SU-DHL-6 (cell line): ENCODE measurements around the gene C2orf49.

Experiments
- EZH2phosphoT487 ChIP-seq: fragments of 200-600 bp; sonication (generic), shearing (Covaris generic); conservative IDR thresholded peaks from 2 replicates; pipeline ENCODE4 v1.6.1; 2018; ENCODE audit warnings: mild to moderate bottlenecking, antibody characterized with exemption, low read length, moderate library complexity, mixed read lengths
- TF ChIP-seq, protein P1 (sequence below): fragments of 200-600 bp; sonication (generic); IDR thresholded peaks from one replicate; pipeline ENCODE4 v1.5.1; 2017; ENCODE audit warnings: antibody characterized with exemption, mild to moderate bottlenecking, low read length, moderate library complexity; ENCODE audit not compliant: insufficient read depth, poor library complexity, severe bottlenecking

DNA sequence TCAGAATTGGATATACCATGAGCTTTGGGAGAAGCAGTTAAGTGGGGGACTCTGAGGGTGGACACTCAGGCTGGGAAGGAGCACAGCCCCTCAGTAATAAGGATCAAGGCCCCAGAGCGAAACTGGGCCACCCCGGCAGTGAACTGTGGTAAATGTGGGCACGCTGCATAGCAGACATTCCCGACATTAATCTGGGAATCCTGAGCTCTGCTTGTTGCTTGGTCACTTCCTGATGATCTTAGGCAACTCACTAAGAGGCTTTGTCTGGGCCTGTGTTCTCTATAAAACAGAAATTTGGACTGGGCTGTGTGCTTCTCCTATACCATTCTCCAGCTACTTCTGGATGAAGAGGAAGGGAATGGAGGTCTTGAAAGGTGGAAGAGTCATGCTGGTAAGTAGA, 12.6 kb upstream of the C2orf49 start:
- TF ChIP-seq, protein P1, sequence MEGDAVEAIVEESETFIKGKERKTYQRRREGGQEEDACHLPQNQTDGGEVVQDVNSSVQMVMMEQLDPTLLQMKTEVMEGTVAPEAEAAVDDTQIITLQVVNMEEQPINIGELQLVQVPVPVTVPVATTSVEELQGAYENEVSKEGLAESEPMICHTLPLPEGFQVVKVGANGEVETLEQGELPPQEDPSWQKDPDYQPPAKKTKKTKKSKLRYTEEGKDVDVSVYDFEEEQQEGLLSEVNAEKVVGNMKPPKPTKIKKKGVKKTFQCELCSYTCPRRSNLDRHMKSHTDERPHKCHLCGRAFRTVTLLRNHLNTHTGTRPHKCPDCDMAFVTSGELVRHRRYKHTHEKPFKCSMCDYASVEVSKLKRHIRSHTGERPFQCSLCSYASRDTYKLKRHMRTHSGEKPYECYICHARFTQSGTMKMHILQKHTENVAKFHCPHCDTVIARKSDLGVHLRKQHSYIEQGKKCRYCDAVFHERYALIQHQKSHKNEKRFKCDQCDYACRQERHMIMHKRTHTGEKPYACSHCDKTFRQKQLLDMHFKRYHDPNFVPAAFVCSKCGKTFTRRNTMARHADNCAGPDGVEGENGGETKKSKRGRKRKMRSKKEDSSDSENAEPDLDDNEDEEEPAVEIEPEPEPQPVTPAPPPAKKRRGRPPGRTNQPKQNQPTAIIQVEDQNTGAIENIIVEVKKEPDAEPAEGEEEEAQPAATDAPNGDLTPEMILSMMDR, result no peak
- no peak for TF ChIP-seq EZH2phosphoT487
